Right lobe of liver (tissue), 4 donors: Measurements from ENCODE around the gene CFTR.

Experiments used
- POLR2A ChIP-seq: fragments of 450-650 bp; IDR thresholded peaks from one replicate; pipeline ENCODE4 v1.6.1; 2017; ENCODE audit warnings: antibody characterized with exemption, mild to moderate bottlenecking
- TF ChIP-seq, protein P1 (sequence below), 4 donors: fragments of 200-600 bp in 3 of 4; fragments of 450-650 bp in 1 of 4; IDR thresholded peaks; one replicate each; pipeline versions ENCODE4 v1.5.1 to v1.8.0; 2016 to 2022; ENCODE audit warnings: antibody characterized with exemption in 4 of 4, mild to moderate bottlenecking in 2 of 4
- donor health status: DM: no; HTN: no; CAD: no.
- donor health status: DM: no; HTN: no; CAD: no.
- donor health status: DM: no; HTN: yes; CAD: no.

DNA sequence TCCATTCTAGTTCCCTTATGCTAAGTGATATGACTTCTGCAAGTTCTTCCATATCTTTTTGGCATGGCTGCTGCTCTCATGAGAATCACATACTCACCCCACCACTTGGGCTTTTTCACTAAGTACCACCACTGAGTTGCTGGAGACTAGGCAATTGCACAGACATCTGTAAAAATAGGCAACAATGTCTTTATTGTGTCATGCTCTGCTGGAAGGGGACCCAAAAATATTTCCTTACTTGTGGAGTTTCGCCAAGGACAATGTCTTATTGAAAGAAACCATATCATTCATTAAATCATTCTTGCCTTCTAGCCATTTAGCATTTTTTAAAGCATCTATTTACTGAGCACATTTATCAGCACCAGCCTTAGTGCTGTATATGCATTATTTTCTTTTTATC is 35.2 kb upstream of the CFTR start:
- TF ChIP-seq, protein P1, sequence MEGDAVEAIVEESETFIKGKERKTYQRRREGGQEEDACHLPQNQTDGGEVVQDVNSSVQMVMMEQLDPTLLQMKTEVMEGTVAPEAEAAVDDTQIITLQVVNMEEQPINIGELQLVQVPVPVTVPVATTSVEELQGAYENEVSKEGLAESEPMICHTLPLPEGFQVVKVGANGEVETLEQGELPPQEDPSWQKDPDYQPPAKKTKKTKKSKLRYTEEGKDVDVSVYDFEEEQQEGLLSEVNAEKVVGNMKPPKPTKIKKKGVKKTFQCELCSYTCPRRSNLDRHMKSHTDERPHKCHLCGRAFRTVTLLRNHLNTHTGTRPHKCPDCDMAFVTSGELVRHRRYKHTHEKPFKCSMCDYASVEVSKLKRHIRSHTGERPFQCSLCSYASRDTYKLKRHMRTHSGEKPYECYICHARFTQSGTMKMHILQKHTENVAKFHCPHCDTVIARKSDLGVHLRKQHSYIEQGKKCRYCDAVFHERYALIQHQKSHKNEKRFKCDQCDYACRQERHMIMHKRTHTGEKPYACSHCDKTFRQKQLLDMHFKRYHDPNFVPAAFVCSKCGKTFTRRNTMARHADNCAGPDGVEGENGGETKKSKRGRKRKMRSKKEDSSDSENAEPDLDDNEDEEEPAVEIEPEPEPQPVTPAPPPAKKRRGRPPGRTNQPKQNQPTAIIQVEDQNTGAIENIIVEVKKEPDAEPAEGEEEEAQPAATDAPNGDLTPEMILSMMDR (IDR thresholded peaks at IDR 0.05): no peak
- TF ChIP-seq POLR2A: no peak
